ENCODE measurements around the gene HRK. TPM values are rescaled to one million over a fixed set of nuclear protein-coding genes. Genes with fewer than 3 reads are reported as not detected.
A peak's percentile ranks its signal among the peaks of the same experiment; 100 is the strongest.

HRK gene
- total and polyA plus RNA-seq, 2 of the 13 experiments (the other 11 are each of a cell fraction or from before 2014, with no cell fraction given), result 0.02 TPM; not detected in 1

- 0 out of 2 replicates have a peak, but pooled peaks have one; percentile 18 for TF ChIP-seq ARID3A (IDR thresholded peaks at IDR 0.05; ENCODE audit: low read depth, low read length)
- no peak for TF ChIP-seq ZXDC (CRISPR knock-in tag; IDR thresholded peaks at IDR 0.05)
- DNase-seq (ENCODE audit: low spot score) (peak; percentile 47), FAIRE-seq (no peak), ATAC-seq (no peak)
- CTCF ChIA-PET (ENCODE audit: low intra/inter-chr PET ratio, low total read pairs), result no interaction called here
- no peaks in the 10 kb centered on the region for H3K79me2 ChIP-seq (ENCODE audit: insufficient read depth, low read length)
- H3K4me3 ChIP-seq (replicated peaks in 1 of 3; ENCODE audit: insufficient read depth in 1 of 3, low read depth in 2 of 3, low read length in 3 of 3), result no peak overlapping the region
- peaks cover 11% of the 10 kb centered on the region for H3K4me1 ChIP-seq (ENCODE audit: insufficient read depth, low read length)
- no peak overlapping the region for H3K9ac ChIP-seq (ENCODE audit: insufficient read depth, low read depth, low read length)
- POLR2A ChIA-PET, result no interaction called here
- in situ Hi-C loops (cut with HindIII; ENCODE audit: extremely low pct_ligation_motif_present, low pct_unique_long_range_greater_than_20kb) (no loop called here), intact Hi-C loops (cut with micrococcal nuclease; ENCODE audit: unreplicated experiment) (no loop called here)
- H3K27me3 ChIP-seq (ENCODE audit: control insufficient read depth in 1 of 2, insufficient read depth in 2 of 2, low read length in 2 of 2), result no peaks in the 10 kb centered on the region
- no peak overlapping the region for H3K27ac ChIP-seq (ENCODE audit: extremely low read length, insufficient read depth, low read length)
- H3K9me3 ChIP-seq (ENCODE audit: low read length), result no peaks in the 10 kb centered on the region
- peaks cover 3 to 21% of the 10 kb centered on the region in 2 experiments; a peak in 4 of 5 replicates for H3K36me3 ChIP-seq (replicated peaks in 1 of 2; ENCODE audit: control insufficient read depth in 1 of 2, insufficient read depth in 2 of 2, low read length in 2 of 2)
- H3K4me2 ChIP-seq (ENCODE audit: low read depth, low read length), result no peak overlapping the region
- H2AFZ ChIP-seq (ENCODE audit: low read length), result no peak overlapping the region
- H4K20me1 ChIP-seq (ENCODE audit: insufficient read depth, low read length), result no peaks in the 10 kb centered on the region
- BruUV-seq (replicated peaks), result no TSS peak
Measured at GRCh38 chr12:116929885-116930284, 48.6 kb upstream of the HRK start.

GRCh38 chr12:116928504-116928903 lies 47.3 kb upstream of the HRK start:
- no peaks in the 10 kb centered on the region for H4K20me1 ChIP-seq (ENCODE audit: insufficient read depth, low read length)
- ATAC-seq (no peak), DNase-seq (ENCODE audit: low spot score) (no peak)

More at GRCh38 chr12:116928504-116928903, 47.3 kb upstream of the HRK start:
- Histone ChIP-seq H3K4me1 (ENCODE audit: insufficient read depth, low read length) (peaks cover 17% of the 10 kb centered on the region), H3K4me2 (ENCODE audit: low read depth, low read length) (no peak overlapping the region), H3K79me2 (ENCODE audit: insufficient read depth, low read length) (no peaks in the 10 kb centered on the region), H3K36me3 (replicated peaks in 1 of 2; ENCODE audit: control insufficient read depth in 1 of 2, insufficient read depth in 2 of 2, low read length in 2 of 2) (peaks cover 2 to 14% of the 10 kb centered on the region in 2 experiments; a peak in 3 of 5 replicates), H3K9me3 (ENCODE audit: low read length) (no peaks in the 10 kb centered on the region), H3K27ac (ENCODE audit: extremely low read length, insufficient read depth, low read length) (no peak overlapping the region), H3K9ac (ENCODE audit: insufficient read depth, low read depth, low read length) (no peak overlapping the region), H2AFZ (ENCODE audit: low read length) (no peak overlapping the region), H3K27me3 (ENCODE audit: control insufficient read depth in 1 of 2, insufficient read depth in 2 of 2, low read length in 2 of 2) (no peaks in the 10 kb centered on the region), H3K4me3 (replicated peaks in 1 of 3; ENCODE audit: insufficient read depth in 1 of 3, low read depth in 2 of 3, low read length in 3 of 3) (no peak overlapping the region)
- FAIRE-seq, result no peak
- no TSS peak for BruUV-seq (replicated peaks)
- CTCF ChIA-PET (ENCODE audit: low intra/inter-chr PET ratio, low total read pairs), result no interaction called here
- in situ Hi-C loops (cut with HindIII; ENCODE audit: extremely low pct_ligation_motif_present, low pct_unique_long_range_greater_than_20kb) (no loop called here), intact Hi-C loops (cut with micrococcal nuclease; ENCODE audit: unreplicated experiment) (no loop called here)
- 98% methylated on average over 5 of the region's 5 CpGs for WGBS (ENCODE audit: low lambda C conversion rate)
- POLR2A ChIA-PET, result no interaction called here
- no peak for TF ChIP-seq FOXP1 (IDR thresholded peaks at IDR 0.05)
- TF ChIP-seq FOXP1 (CRISPR knock-in tag; IDR thresholded peaks at IDR 0.05), result no peak
- no peak for TF ChIP-seq MED1 (CRISPR knock-in tag; IDR thresholded peaks at IDR 0.05)
- TF ChIP-seq ATF5 (CRISPR knock-in tag; IDR thresholded peaks at IDR 0.05; ENCODE audit: low read depth), result no peak
- no peak for TF ChIP-seq HMGA1 (CRISPR knock-in tag; conservative IDR thresholded peaks at IDR 0.05)
- TF ChIP-seq NR2C2 (CRISPR knock-in tag; IDR thresholded peaks at IDR 0.05; ENCODE audit: borderline replicate concordance), result no peak
- no peak for TF ChIP-seq ZBTB8A (CRISPR knock-in tag; IDR thresholded peaks at IDR 0.05; ENCODE audit: borderline replicate concordance, low read depth)
- TF ChIP-seq SIN3B (IDR thresholded peaks at IDR 0.05; ENCODE audit: low read length), result no peak
- TF ChIP-seq ZNF564 (CRISPR knock-in tag; IDR thresholded peaks at IDR 0.05), result no peak
- TF ChIP-seq KDM2A (CRISPR knock-in tag; IDR thresholded peaks at IDR 0.05; ENCODE audit: borderline replicate concordance, low read depth), result no peak
- TF ChIP-seq IRF9 (CRISPR knock-in tag; IDR thresholded peaks at IDR 0.05; ENCODE audit: borderline replicate concordance), result no peak
- TF ChIP-seq NBN (conservative IDR thresholded peaks at IDR 0.05), result no peak
- TF ChIP-seq ZNF572 (CRISPR knock-in tag; IDR thresholded peaks at IDR 0.05), result no peak
